GM19193 (cell line): ENCODE results near the gene MEAK7.

Experiments
- POLR2A ChIP-seq: IDR thresholded peaks from 4 replicates; pipeline ENCODE4 v1.6.1; 2011; ENCODE audit not compliant: insufficient read depth, insufficient read length; ENCODE audit errors: extremely low read depth

The MEAK7 gene

DNA sequence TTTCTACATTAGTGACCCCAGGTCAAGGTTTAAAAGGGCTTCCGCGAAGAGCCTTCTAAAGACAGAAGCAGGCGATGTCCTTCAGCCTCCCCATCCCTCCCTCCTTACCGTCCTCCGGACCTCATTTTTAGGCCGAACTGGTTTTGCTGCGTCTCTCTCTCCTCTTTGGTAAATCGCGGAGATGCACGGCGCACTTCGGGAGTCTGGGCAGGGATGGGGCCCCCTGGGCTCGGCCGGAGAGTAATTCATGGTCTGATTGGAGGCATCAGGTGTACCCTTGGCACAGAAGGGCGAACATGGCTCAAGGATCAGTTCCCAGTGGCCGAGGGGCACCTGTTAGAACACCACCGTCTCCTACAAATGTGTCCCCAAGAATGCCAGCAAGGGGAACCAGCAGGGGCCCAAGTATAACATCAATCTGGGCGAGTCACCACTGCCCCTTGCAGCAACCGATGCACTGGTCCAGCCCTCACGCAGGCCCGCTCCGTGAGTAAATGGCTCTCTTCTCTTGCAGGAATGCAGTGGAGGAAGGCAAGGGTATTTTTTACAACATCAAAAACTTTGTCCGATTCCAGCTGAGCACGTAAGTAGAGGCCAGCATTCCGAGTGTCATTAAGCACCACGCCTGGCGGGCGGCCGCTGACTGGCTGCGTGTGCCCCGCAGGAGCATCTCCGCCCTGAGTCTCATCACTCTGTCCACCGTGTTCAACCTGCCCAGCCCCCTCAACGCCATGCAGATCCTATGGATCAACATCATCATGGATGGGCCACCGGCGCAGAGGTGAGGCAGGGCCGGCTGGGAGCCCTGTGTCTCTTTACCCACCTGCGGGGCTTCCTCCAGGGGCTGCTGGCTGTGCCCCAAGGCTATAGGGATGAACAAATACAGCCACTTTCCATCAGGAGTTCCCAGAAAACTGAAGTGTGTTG is 45.6 kb downstream of the MEAK7 start:
- TF ChIP-seq POLR2A, result no peak

DNA sequence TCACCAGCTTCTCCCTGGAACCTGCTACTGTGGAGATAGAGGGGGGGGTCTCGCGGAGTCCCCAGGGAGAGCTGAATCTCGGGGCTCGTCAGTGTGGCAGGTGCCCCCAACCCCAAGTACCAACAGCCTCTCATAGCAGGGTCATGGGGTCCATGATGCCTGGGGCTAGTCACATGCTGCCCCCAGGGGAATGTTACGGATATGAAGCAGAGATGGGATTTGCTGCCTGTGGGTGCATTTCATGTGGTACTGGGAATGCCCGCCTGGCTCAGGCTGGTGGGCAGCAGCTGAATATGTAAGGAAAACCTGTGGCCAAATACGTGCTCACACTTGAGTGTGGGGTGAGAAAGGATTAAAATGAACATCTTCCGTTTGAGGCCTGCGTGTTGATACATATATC is 49.4 kb downstream of the MEAK7 start:
- no peak for TF ChIP-seq POLR2A
